Right lobe of liver (tissue), 6 donors: Measurements from ENCODE around the gene MTMR2. TPM values are rescaled to one million over a fixed set of nuclear protein-coding genes. Genes with fewer than 3 reads are reported as not detected.

Experiments
- ATAC-seq, 4 donors: fragments of 200-7000 bp; cut with Tn5 transposase; one replicate each; pipeline ENCODE4 v1.9.1; 2020; ENCODE audit warnings: mild to moderate bottlenecking in 4 of 4, moderate library complexity in 4 of 4
- DNase-seq, 3 donors: peaks; one replicate each; pipeline ENCODE4 v3.0.0-alpha.2; 2020
- H3K27ac ChIP-seq, 3 donors: fragments of 200-600 bp; one replicate each; pipeline ENCODE4 v1.8.0; 2022
- H3K27me3 ChIP-seq, 2 donors: fragments of 200-600 bp; one replicate each; pipeline ENCODE4 v1.8.0; 2022
- H3K36me3 ChIP-seq, 4 donors: fragments of 200-600 bp; sonication (generic) in 1 of 4; one replicate each; pipeline versions ENCODE4 v1.5.1 to v1.8.0; 2017 to 2022; ENCODE audit warnings: control low read depth in 1 of 4
- H3K4me1 ChIP-seq, 4 donors: fragments of 200-600 bp; sonication (generic) in 1 of 4; one replicate each; pipeline versions ENCODE4 v1.5.1 to v1.8.0; 2017 to 2022; ENCODE audit warnings: control low read depth in 1 of 4
- H3K4me3 ChIP-seq, 3 donors: fragments of 200-600 bp; one replicate each; pipeline ENCODE4 v1.8.0; 2022
- H3K9me3 ChIP-seq, 4 donors: fragments of 200-600 bp; sonication (generic) in 1 of 4; one replicate each; pipeline versions ENCODE4 v1.5.1 to v1.8.0; 2017 to 2022; ENCODE audit warnings: control low read depth in 1 of 4
- POLR2A ChIP-seq: fragments of 450-650 bp; IDR thresholded peaks from one replicate; pipeline ENCODE4 v1.6.1; 2017; ENCODE audit warnings: antibody characterized with exemption, mild to moderate bottlenecking
- WGBS: methylation state at CpG from one replicate; pipeline ENCODE4 v1.1.6; 2018; ENCODE audit warnings: low coverage, low lambda C conversion rate; ENCODE audit not compliant: insufficient coverage; ENCODE audit errors: missing lambda C conversion rate; 5-methylcytosine and 5-hydroxymethylcytosine counted together
- intact Hi-C, 2 donors: fragments of 100-400 bp; cut with DNase I; formaldehyde crosslinking; loops; one replicate each; pipeline versions ENCODE4 v1.11.2 to v1.14.1; 2022
- total RNA-seq, 6 experiments: library from RNA; depleted of rRNA in 2 of 6; stranded (reverse); fragments of >200 nt in 2 of 6; fragmentation: NEBNext Ultra II Directional in 3 of 6; extraction: Animal tissue kit (Norgen Biotek cat#: 25700) in 3 of 6; gene quantifications; one replicate each; pipeline versions ENCODE4 v1.1.0 to v1.2.4, GENCODE V29; 2016 to 2023
- TF ChIP-seq, protein P1 (sequence below), 4 donors: fragments of 200-600 bp in 3 of 4; fragments of 450-650 bp in 1 of 4; IDR thresholded peaks; one replicate each; pipeline versions ENCODE4 v1.5.1 to v1.8.0; 2016 to 2022; ENCODE audit warnings: antibody characterized with exemption in 4 of 4, mild to moderate bottlenecking in 2 of 4
- donor health status: DM: no; HTN: yes; CAD: no.
- donor health status: DM: no; HTN: no; CAD: no.
- donor health status: DM: no; HTN: no; CAD: no.
- donor health status: DM: no; HTN: yes; CAD: no.
- donor health status: DM: no; HTN: yes; CAD: no.

The MTMR2 gene
- total RNA-seq, 6 experiments from 2014 or later = 1.7 to 8.7 (median 3.9) TPM

DNA sequence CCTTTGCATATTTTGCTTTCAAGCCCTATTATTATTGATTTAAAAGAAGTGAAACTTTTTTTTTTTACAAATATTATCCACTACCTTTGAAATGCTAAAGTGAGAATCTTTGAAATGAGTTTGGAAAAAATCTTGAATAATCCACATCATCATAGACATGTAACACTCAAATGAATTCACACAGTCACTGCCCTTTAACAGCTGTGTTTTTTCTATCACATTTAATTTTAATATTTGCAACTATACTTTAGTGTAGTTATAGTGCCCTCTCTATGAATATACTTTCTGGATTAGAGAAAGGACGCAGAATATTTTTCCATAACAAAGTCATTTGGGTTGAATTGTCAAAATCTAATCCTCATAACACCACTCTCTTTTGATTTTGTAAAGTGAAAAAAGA, 37.9 kb upstream of the MTMR2 start:
- intact Hi-C loops = no loop called here
- 75% methylated on average over 1 of the region's 1 CpG for WGBS
- no peaks in the 10 kb centered on the region for H3K9me3 ChIP-seq
- H3K27ac ChIP-seq = no peak overlapping the region
- DNase-seq = no peak
- H3K27me3 ChIP-seq = no peaks in the 10 kb centered on the region
- H3K4me1 ChIP-seq = no peaks in the 10 kb centered on the region
- no peaks in the 10 kb centered on the region for H3K36me3 ChIP-seq
- ATAC-seq = no peak
- TF ChIP-seq POLR2A = no peak
- TF ChIP-seq, protein P1, sequence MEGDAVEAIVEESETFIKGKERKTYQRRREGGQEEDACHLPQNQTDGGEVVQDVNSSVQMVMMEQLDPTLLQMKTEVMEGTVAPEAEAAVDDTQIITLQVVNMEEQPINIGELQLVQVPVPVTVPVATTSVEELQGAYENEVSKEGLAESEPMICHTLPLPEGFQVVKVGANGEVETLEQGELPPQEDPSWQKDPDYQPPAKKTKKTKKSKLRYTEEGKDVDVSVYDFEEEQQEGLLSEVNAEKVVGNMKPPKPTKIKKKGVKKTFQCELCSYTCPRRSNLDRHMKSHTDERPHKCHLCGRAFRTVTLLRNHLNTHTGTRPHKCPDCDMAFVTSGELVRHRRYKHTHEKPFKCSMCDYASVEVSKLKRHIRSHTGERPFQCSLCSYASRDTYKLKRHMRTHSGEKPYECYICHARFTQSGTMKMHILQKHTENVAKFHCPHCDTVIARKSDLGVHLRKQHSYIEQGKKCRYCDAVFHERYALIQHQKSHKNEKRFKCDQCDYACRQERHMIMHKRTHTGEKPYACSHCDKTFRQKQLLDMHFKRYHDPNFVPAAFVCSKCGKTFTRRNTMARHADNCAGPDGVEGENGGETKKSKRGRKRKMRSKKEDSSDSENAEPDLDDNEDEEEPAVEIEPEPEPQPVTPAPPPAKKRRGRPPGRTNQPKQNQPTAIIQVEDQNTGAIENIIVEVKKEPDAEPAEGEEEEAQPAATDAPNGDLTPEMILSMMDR (IDR thresholded peaks at IDR 0.05) = no peak
- no peak overlapping the region for H3K4me3 ChIP-seq

DNA sequence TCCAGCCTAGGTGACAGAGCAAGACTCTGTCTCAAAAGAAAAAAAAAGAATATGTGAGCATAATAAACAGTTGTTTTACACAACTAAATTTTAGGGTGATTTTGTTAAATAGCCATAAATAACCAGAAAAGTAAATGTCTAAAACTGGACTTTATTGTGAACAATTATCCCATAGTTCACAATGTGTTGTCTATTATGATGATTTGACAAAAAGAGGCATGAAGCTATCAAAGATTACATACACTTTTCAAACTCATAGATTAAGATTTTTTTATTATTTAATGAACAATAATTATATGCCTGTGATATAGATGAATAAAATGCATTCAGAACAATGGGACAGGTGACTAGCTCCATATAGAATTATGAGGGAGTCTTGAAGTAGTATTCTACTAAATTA, 27.0 kb upstream of the MTMR2 start:
- Histone ChIP-seq H3K4me3 (no peak overlapping the region), H3K27ac (no peak overlapping the region), H3K27me3 (no peaks in the 10 kb centered on the region), H3K9me3 (no peaks in the 10 kb centered on the region), H3K36me3 (no peaks in the 10 kb centered on the region), H3K4me1 (no peaks in the 10 kb centered on the region)
- no peak for ATAC-seq
- DNase-seq = no peak
- TF ChIP-seq, protein P1 (IDR thresholded peaks at IDR 0.05) = no peak
- intact Hi-C loops = no loop called here

DNA sequence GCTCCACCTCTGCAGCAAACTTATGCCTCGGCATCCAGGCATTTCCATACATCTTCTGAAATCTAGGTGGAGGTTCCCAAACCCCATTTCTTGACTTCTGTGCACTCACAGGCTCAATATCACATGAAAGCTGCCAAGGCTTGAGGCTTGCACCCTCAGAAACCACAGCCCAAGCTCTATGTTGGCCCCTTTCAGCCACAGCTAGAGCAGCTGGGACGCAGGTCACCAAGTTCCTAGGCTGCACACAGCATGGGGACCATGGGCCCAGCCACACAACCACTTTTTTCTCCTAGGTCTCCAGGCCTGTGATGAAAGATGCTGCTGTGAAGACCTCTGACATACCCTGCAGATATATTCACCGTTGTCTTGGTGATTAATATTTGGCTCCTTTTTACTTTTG, 24.7 kb upstream of the MTMR2 start:
- WGBS = 58% methylated on average over 1 of the region's 3 CpGs
- TF ChIP-seq POLR2A = no peak
- TF ChIP-seq, protein P1 (IDR thresholded peaks at IDR 0.05) = no peak
- no peak overlapping the region for H3K4me3 ChIP-seq

DNA sequence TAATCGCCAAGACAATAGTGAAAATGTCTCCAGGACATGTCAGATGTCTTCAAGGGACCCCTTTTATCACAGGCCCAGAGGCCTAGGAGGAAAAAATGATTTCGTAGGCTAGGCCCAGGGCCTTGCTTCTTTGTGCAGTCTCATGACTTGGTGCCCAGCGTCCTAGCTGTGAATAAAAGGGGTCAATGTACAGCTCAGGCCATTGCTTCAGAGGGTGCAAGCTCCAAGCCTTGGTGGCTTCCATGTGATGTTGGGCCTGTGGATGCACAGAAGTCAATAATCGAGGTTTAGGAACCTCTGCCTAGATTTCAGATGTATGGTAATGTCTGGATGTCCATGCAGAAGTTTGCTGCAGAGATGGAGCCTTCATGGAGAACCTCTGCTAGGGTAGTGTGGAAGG, 20.7 kb upstream of the MTMR2 start:
- Histone ChIP-seq H3K36me3 (no peaks in the 10 kb centered on the region), H3K27ac (no peak overlapping the region), H3K4me3 (no peak overlapping the region), H3K4me1 (no peaks in the 10 kb centered on the region), H3K9me3 (no peaks in the 10 kb centered on the region), H3K27me3 (no peaks in the 10 kb centered on the region)
- DNase-seq (no peak), ATAC-seq (no peak)
- TF ChIP-seq POLR2A = no peak
- TF ChIP-seq, protein P1 (IDR thresholded peaks at IDR 0.05) = no peak
- intact Hi-C loops = no loop called here
- WGBS = 64% methylated on average over 4 of the region's 4 CpGs

More for the DNA sequence above, 24.7 kb upstream of the MTMR2 start:
- Histone ChIP-seq H3K36me3 (no peaks in the 10 kb centered on the region), H3K4me1 (no peaks in the 10 kb centered on the region), H3K27me3 (no peaks in the 10 kb centered on the region), H3K27ac (no peak overlapping the region), H3K9me3 (no peaks in the 10 kb centered on the region)
- no peak for ATAC-seq
- DNase-seq = no peak
- intact Hi-C loops = no loop called here

DNA sequence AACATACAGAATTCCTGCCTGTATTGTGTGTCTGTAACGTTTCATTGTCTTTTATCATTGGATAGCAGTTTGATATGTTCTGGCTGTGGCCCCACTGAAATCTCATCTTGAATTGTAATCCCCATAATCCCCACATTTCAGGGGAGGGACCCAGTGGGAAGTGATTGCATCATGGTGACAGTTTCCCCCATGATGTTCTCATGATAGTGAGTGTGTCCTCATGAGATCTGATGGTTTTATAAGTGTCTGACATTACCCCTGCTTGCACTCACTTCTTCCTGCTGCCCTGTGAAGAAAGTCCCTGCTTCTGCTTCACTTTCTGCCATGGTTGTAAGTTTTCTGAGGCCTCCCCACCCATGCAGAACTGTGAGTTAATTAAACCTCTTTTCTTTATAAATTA, 19.6 kb upstream of the MTMR2 start:
- no peak overlapping the region for H3K4me3 ChIP-seq
- no peaks in the 10 kb centered on the region for H3K27me3 ChIP-seq
- H3K4me1 ChIP-seq = no peaks in the 10 kb centered on the region
- intact Hi-C loops = no loop called here
- no peak for ATAC-seq
- WGBS = 79% methylated on average over 1 of the region's 1 CpG
- no peak for DNase-seq
- H3K27ac ChIP-seq = no peak overlapping the region
- H3K9me3 ChIP-seq = no peaks in the 10 kb centered on the region
- no peaks in the 10 kb centered on the region for H3K36me3 ChIP-seq
- no peak for TF ChIP-seq POLR2A
